GM23338 (cell line): ENCODE measurements around the gene SRF. TPM values are rescaled to one million over a fixed set of nuclear protein-coding genes. Genes with fewer than 3 reads are reported as not detected.
"Not testable (repeated sequence)": the region's sequence is repeated elsewhere in the genome, so short reads cannot be mapped to it uniquely, and the experiment has no call there.

Source experiments
- ATAC-seq: fragments of 200-7000 bp; cut with Tn5 transposase; 3 replicates; pipeline ENCODE4 v1.9.1; 2020
- DNase-seq: peaks from one replicate; pipeline ENCODE4 v3.0.0-alpha.2; 2015; ENCODE audit warnings: low spot score
- H2AFZ ChIP-seq: fragments of 200-600 bp; sonication (generic); 2 replicates; pipeline ENCODE4 v1.8.0; 2016; ENCODE audit warnings: antibody characterized with exemption, mild to moderate bottlenecking, moderate library complexity
- H3F3A ChIP-seq: fragments of 200-600 bp; sonication (generic); replicated peaks from 2 replicates; pipeline ENCODE4 v1.8.0; 2017; ENCODE audit warnings: antibody characterized with exemption, mixed run types, low read depth
- H3K27ac ChIP-seq: fragments of 200-600 bp; sonication (generic); 2 replicates; pipeline ENCODE4 v1.6.1; 2016; ENCODE audit warnings: low read depth
- H3K27me3 ChIP-seq: fragments of 200-600 bp; sonication (generic); 2 replicates; pipeline ENCODE4 v1.8.0; 2016; ENCODE audit warnings: mild to moderate bottlenecking, mixed run types, moderate library complexity; ENCODE audit not compliant: insufficient read depth
- H3K36me3 ChIP-seq: fragments of 200-600 bp; sonication (generic); 2 replicates; pipeline ENCODE4 v1.8.0; 2016; ENCODE audit warnings: mild to moderate bottlenecking; ENCODE audit not compliant: insufficient read depth
- H3K4me1 ChIP-seq: fragments of 200-600 bp; sonication (generic); 2 replicates; pipeline ENCODE4 v1.8.0; 2016; ENCODE audit warnings: mild to moderate bottlenecking, moderate library complexity; ENCODE audit not compliant: insufficient read depth
- H3K4me2 ChIP-seq: fragments of 200-600 bp; sonication (generic); 2 replicates; pipeline ENCODE4 v1.7.1; 2017; ENCODE audit warnings: mixed run types
- H3K4me3 ChIP-seq: fragments of 200-600 bp; sonication (generic); 2 replicates; pipeline ENCODE4 v1.6.1; 2016; ENCODE audit warnings: mixed run types
- H3K79me2 ChIP-seq: fragments of 200-600 bp; sonication (generic); replicated peaks from 2 replicates; pipeline ENCODE4 v1.8.0; 2017; ENCODE audit warnings: mild to moderate bottlenecking; ENCODE audit not compliant: insufficient read depth
- H3K9me2 ChIP-seq: fragments of 200-600 bp; sonication (generic); 2 replicates; pipeline ENCODE4 v1.8.0; 2017; ENCODE audit not compliant: insufficient read depth
- H4K20me1 ChIP-seq: fragments of 200-600 bp; sonication (generic); replicated peaks from 2 replicates; pipeline ENCODE4 v1.8.0; 2017; ENCODE audit warnings: mild to moderate bottlenecking; ENCODE audit not compliant: insufficient read depth
- H3K27ac Mint-ChIP-seq: 2 replicates; pipeline ENCODE4 v1.8.0; 2020; ENCODE audit warnings: inconsistent platforms, mild to moderate bottlenecking, moderate library complexity, mixed read lengths
- H3K27me3 Mint-ChIP-seq: 3 replicates; pipeline ENCODE4 v1.8.0; 2022; ENCODE audit warnings: low read depth, mild to moderate bottlenecking, moderate library complexity, mixed read lengths, inconsistent platforms; ENCODE audit not compliant: insufficient read depth, poor library complexity
- H3K36me3 Mint-ChIP-seq: 3 replicates; pipeline ENCODE4 v1.8.0; 2021; ENCODE audit warnings: low read depth, mild to moderate bottlenecking, inconsistent platforms, moderate library complexity, mixed read lengths
- H3K4me1 Mint-ChIP-seq: 3 replicates; pipeline ENCODE4 v1.8.0; 2020; ENCODE audit warnings: mild to moderate bottlenecking, inconsistent platforms, mixed read lengths
- H3K4me3 Mint-ChIP-seq: 3 replicates; pipeline ENCODE4 v1.8.0; 2021; ENCODE audit warnings: moderate library complexity, mild to moderate bottlenecking, inconsistent platforms, mixed read lengths
- H3K9me3 Mint-ChIP-seq: 3 replicates; pipeline ENCODE4 v1.8.0; 2020; ENCODE audit warnings: moderate library complexity, mild to moderate bottlenecking, inconsistent platforms, mixed read lengths
- EZH2phosphoT487 ChIP-seq: fragments of 200-600 bp; sonication (generic); IDR thresholded peaks from one replicate; pipeline ENCODE4 v1.8.1; 2018; ENCODE audit warnings: antibody characterized with exemption; ENCODE audit not compliant: unreplicated experiment
- JUNB ChIP-seq: IDR thresholded peaks from one replicate; pipeline ENCODE4 v1.6.1; 2016; ENCODE audit warnings: antibody characterized with exemption; ENCODE audit not compliant: unreplicated experiment
- NANOG ChIP-seq: IDR thresholded peaks from 2 replicates; pipeline ENCODE4 v1.6.1; 2016; ENCODE audit warnings: antibody characterized with exemption, borderline replicate concordance
- STAT1 ChIP-seq: IDR thresholded peaks from one replicate; pipeline ENCODE4 v1.6.1; 2016; ENCODE audit warnings: antibody characterized with exemption; ENCODE audit not compliant: unreplicated experiment
- ZNF114 ChIP-seq: fragments of 250-450 bp; sonication (Bioruptor Pico); IDR thresholded peaks from 2 replicates; pipeline ENCODE4 v1.5.0; 2020; ENCODE audit warnings: mild to moderate bottlenecking, moderate library complexity
- ZNF331 ChIP-seq: fragments of 250-450 bp; sonication (Bioruptor Pico); IDR thresholded peaks from 2 replicates; pipeline ENCODE4 v1.5.0; 2020; ENCODE audit warnings: low read depth, mild to moderate bottlenecking, moderate library complexity
- polyA plus RNA-seq: library from polyadenylated mRNA; unstranded; fragments of >200 nt; fragmentation: Nextera tagmentation; extraction: Ambion mirVana; gene quantifications from 2 replicates; pipeline ENCODE4 v1.2.1, GENCODE V29; 2016
- total RNA-seq: library from RNA; depleted of rRNA; stranded (reverse); fragments of >200 nt; shearing (Covaris generic); gene quantifications from 2 replicates; pipeline ENCODE4 v1.2.3, GENCODE V29; 2014
- TF ChIP-seq, protein P1 (sequence below): IDR thresholded peaks from 2 replicates; pipeline ENCODE4 v1.6.1; 2016; ENCODE audit warnings: antibody characterized with exemption
- TF ChIP-seq, protein P2 (sequence below): IDR thresholded peaks from one replicate; pipeline ENCODE4 v1.6.1; 2018; ENCODE audit warnings: antibody characterized with exemption; ENCODE audit not compliant: unreplicated experiment

Gene SRF
- total and polyA plus RNA-seq, 2 experiments from 2014 or later: 9.9 to 54.9 TPM

DNA sequence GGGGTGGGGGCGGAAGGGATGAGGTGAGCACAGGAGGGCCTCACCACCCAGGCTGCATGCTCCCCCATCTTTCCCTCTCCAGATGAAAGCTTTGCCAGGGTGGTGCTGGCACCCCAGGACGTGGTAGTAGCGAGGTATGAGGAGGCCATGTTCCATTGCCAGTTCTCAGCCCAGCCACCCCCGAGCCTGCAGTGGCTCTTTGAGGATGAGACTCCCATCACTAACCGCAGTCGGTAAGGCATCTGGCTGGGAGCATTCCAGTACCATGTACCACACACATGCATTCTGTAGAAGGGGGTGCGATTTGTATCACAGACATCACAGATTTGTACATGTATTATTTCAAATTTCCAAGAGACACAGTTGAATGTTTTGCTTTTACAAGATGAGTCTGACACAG is 40.6 kb upstream of the SRF start:
- H3K9me3 Mint-ChIP-seq: no peaks in the 10 kb centered on the region; the same call in 2 of the 3 replicates
- Histone ChIP-seq H3K79me2 (peaks cover 29% of the 10 kb centered on the region), H3K9me2 (no peaks in the 10 kb centered on the region), H2AFZ (no peak overlapping the region), H3K4me2 (no peak overlapping the region), H3K4me1 (no peaks in the 10 kb centered on the region; the same call in 1 of the 2 replicates), H3K27me3 (no peaks in the 10 kb centered on the region), H3K27ac (no peak overlapping the region), H3K4me3 (no peak overlapping the region), H4K20me1 (no peaks in the 10 kb centered on the region; the same call in 1 of the 2 replicates), H3K36me3 (no peaks in the 10 kb centered on the region), H3F3A (no peaks in the 10 kb centered on the region)
- peaks cover 22% of the 10 kb centered on the region for H3K4me1 Mint-ChIP-seq
- DNase-seq (no peak), ATAC-seq (no peak)
- no peak overlapping the region for H3K27ac Mint-ChIP-seq
- H3K27me3 Mint-ChIP-seq: peaks cover 17% of the 10 kb centered on the region
- H3K4me3 Mint-ChIP-seq: no peak overlapping the region
- H3K36me3 Mint-ChIP-seq: peaks cover 27% of the 10 kb centered on the region
- TF ChIP-seq EZH2phosphoT487: no peak
- TF ChIP-seq, protein P1, sequence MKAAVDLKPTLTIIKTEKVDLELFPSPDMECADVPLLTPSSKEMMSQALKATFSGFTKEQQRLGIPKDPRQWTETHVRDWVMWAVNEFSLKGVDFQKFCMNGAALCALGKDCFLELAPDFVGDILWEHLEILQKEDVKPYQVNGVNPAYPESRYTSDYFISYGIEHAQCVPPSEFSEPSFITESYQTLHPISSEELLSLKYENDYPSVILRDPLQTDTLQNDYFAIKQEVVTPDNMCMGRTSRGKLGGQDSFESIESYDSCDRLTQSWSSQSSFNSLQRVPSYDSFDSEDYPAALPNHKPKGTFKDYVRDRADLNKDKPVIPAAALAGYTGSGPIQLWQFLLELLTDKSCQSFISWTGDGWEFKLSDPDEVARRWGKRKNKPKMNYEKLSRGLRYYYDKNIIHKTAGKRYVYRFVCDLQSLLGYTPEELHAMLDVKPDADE: no peak
- no peak for TF ChIP-seq NANOG
- TF ChIP-seq ZNF114 (CRISPR knock-in tag): no peak
- TF ChIP-seq JUNB: no peak
- TF ChIP-seq, protein P2, sequence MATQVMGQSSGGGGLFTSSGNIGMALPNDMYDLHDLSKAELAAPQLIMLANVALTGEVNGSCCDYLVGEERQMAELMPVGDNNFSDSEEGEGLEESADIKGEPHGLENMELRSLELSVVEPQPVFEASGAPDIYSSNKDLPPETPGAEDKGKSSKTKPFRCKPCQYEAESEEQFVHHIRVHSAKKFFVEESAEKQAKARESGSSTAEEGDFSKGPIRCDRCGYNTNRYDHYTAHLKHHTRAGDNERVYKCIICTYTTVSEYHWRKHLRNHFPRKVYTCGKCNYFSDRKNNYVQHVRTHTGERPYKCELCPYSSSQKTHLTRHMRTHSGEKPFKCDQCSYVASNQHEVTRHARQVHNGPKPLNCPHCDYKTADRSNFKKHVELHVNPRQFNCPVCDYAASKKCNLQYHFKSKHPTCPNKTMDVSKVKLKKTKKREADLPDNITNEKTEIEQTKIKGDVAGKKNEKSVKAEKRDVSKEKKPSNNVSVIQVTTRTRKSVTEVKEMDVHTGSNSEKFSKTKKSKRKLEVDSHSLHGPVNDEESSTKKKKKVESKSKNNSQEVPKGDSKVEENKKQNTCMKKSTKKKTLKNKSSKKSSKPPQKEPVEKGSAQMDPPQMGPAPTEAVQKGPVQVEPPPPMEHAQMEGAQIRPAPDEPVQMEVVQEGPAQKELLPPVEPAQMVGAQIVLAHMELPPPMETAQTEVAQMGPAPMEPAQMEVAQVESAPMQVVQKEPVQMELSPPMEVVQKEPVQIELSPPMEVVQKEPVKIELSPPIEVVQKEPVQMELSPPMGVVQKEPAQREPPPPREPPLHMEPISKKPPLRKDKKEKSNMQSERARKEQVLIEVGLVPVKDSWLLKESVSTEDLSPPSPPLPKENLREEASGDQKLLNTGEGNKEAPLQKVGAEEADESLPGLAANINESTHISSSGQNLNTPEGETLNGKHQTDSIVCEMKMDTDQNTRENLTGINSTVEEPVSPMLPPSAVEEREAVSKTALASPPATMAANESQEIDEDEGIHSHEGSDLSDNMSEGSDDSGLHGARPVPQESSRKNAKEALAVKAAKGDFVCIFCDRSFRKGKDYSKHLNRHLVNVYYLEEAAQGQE: no peak
- no peak for TF ChIP-seq STAT1
- TF ChIP-seq ZNF331 (CRISPR knock-in tag): no peak

DNA sequence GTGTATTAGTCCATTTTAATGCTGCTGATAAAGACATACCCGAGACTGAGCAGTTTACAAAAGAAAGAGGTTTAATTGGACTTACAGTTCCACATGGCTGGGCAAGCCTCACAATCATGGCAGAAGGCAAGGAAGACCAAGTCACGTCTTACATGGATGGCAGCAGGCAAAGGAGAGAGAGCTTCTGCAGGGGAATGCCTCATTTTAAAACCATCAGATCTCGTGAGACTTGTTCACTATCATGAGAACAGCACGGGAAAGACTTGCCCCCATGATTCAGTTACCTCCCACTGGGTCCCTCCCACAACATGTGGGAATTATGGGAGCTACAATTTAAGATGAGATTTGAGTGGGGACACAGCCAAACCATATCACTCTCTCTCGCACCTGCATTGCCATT is 39.7 kb upstream of the SRF start:
- H2AFZ ChIP-seq, H3K4me3 Mint-ChIP-seq, H3F3A ChIP-seq, H3K27ac Mint-ChIP-seq, H3K9me3 Mint-ChIP-seq, H4K20me1 ChIP-seq, ATAC-seq, H3K9me2 ChIP-seq, H3K36me3 ChIP-seq, H3K4me1 ChIP-seq, H3K4me2 ChIP-seq, DNase-seq, H3K4me3 ChIP-seq, H3K27me3 ChIP-seq, H3K27ac ChIP-seq: not testable (repeated sequence)
- peaks cover 21% of the 10 kb centered on the region for H3K79me2 ChIP-seq
- Mint-ChIP-seq H3K36me3 (peaks cover 27% of the 10 kb centered on the region), H3K27me3 (peaks cover 17% of the 10 kb centered on the region), H3K4me1 (peaks cover 12% of the 10 kb centered on the region)
